HG02938 (cell line): Measurements from ENCODE around the gene C2CD5.
"Not testable (repeated sequence)": the region's sequence is repeated elsewhere in the genome, so short reads cannot be mapped to it uniquely, and the experiment has no call there.

ENCODE experiments used
- ATAC-seq: cut with Tn5 transposase; IDR thresholded peaks from one replicate; pipeline ENCODE4 v1.9.1; 2021; ENCODE audit warnings: mild to moderate bottlenecking, moderate library complexity; ENCODE audit not compliant: unreplicated experiment

The C2CD5 gene

DNA sequence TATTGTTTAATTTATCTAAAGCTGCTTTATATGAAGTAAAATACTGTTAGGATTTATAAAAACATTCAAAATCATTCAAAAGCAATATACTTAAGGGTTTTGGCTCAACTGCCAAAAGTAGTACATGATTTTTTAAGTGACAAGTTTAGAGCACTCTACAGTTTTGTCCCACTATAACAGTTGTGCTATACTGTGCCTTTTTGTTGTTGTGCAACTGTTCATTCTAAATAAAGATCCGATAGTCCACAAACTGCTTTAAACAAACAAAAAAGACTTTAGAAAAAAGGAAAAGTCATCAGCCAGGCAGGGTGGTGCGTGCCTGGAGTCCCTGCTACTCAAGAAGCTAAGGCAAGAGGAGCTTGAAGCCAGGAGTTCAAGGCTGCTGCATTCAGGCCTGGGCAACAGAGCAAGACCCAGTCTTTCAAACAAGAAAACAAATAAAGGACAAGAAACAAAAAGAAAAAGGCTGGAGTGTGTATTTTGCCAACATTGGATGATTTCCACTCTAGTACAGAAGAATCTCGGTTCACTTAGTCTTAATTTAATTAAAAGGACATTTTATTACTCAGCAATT is 7.3 kb downstream of the C2CD5 start:
- no peak for ATAC-seq

DNA sequence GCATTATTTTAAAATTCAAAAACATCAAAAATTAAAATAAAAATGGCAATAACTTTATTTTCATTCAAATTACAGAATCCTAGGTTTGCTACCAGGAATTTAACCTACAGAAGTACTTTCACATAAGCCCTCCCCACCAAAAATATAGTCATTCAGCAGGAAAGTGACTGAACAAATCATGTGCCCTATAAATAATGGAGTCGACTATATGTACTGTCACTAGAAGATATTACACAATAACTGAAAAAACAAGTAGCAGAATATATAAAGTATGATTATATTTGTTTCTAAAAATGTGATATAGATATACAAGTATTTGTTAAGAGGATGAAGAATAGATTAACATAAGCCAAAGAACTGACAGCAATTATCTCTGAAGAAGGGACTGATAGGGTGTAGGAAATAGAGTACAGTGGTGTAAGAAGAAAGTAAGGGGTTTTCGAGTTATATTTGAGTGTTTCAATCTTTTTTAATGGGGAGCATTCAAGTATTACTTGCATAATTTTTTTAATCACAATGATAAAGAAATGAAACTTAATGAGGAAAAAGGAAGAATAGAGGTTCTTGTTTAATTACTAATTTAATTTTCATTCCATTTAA is 7.9 kb downstream of the C2CD5 start:
- no peak for ATAC-seq

DNA sequence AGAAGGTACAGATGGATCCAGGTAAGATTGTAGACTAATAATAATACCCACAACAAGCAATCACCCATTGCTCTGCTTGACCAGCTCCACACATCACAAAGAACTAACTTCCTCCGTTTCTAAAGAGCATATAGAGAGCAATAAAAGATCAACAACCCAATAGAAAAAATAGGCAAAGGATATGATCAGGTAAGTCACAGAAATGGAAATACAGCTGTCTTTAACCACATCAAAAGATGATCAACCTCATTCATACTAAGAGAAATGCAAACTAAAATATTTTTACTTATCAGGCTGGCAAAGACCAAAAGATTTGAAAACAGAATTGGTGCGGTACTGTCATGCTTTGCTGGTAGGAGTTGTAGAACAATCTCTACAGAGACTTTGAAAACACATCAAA is 8.9 kb downstream of the C2CD5 start:
- ATAC-seq = no peak

DNA sequence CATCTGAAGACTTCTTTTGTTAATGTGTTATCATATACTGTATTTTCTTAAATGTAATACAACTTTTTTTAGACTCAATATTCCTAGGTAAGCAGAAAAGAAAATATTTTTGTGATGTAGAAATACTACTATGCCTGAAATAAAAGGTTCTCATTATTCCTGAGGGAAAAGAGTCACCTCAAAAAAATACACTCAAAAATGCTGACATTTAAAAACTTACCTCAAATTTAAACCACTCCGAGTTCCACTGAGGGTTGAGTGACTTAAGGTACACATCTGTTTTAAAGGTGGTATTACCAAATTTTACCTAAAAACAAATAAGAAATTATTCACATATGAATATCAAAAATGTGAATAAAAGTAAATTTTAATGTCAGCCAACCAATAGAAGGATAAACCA is 9.3 kb downstream of the C2CD5 start:
- no peak for ATAC-seq

DNA sequence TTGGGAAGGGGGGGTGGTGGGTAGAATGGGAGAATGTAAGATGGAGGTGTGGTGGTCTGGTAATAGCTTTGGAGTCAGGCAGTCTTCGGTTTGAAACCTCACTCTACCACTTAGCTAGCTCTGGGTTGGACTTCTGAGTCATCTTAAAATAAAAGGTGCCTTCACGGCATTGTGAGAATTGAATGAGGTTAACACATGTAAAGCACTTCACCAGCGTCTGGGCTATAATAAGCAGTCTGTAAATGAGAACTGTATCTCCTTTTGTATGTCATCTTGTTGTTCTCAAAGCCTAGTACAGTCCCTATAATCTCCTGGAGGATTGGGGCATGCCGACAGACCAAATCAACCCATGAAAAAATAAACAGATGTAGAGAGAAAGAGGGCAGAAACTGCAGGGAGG is 11.2 kb downstream of the C2CD5 start:
- ATAC-seq = no peak

DNA sequence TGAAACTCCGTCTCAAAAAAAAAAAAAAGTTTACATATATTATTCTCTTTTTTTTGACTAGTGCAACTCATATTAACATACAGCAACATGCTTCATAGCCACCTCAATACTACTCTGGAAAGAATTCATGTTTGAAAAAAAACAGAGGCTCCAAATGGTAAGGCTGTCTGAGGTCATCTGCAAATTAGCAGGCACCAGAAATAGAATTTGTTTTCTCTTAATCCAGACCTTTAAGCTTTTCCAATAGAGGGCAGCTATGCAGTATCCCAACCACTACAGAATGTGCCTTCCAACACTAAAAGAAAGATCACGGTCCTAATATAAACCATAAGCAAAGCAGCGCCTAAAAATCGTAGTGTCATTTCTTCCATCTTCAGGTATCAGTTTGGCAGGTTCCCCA is 12.0 kb downstream of the C2CD5 start:
- ATAC-seq = no peak

DNA sequence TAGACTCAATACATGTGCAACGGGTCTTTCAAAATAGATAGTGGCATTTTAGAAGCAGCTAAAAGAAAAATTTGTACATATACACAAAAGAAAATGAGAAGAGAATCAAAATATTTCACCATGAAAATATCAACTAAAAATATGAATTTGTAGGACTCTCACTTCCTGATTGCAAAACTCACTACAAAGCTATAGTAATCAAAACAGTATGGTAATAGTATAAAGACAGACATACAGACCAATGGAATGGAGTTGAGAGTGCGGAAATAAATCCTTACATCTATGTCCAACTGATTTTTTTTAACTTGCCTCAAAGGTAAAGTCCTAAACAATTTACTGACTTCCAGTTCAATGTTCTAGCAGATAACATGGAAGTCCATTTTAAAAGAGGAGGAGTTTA is 13.1 kb downstream of the C2CD5 start:
- ATAC-seq = no peak

DNA sequence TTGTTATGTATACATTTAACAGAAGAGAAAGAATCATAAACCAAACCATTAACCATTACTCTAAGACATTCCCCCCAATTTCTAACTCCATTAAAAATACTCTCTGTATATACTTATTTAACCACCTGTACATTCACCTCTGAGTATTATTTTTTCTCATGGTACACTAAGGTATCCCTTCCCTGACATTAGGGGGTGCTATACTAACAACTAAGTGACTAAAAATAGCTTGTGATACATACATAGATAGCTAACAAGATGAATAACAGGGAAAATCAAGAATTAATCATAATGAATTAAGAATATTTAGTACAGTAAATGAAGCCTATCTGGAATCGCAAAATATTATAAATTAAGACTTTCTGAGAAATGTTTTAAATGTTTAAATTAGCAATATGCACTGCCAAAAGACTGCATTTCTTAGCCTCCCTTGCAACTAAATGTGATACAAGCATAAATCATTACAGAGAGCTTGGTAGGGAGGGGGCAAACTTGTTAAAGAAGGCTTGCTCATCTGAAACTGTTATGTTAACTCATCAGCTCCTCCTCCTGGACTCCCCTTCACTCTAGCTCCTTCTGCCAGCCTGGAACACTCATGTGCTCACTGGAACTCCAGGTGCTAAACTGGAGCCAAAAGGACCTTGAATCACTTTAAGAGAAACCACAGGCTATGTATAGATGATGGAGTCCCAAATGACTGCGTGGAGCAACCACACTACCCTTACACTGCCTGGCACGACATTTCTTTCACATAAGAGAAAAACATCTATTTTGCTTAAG is 14.9 kb downstream of the C2CD5 start:
- ATAC-seq = peak; percentile 71

DNA sequence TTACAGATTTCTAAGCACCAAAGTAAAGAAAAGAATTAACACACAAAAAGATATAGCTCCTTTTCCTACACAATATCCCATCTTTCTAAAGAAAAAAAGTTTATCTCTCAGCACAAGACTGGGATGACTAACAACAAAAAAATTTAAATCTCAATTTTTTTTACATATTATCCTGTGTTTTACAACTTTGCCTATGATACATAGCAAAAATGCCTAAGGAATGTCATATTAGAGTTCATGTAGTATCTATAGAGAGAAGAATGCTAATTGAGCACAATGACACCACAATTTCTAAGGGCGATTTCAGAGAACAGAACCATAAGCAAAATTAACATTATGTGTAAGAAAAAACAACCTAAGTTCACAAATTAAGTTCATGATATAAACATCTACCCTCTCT is 16.3 kb downstream of the C2CD5 start:
- ATAC-seq = no peak

DNA sequence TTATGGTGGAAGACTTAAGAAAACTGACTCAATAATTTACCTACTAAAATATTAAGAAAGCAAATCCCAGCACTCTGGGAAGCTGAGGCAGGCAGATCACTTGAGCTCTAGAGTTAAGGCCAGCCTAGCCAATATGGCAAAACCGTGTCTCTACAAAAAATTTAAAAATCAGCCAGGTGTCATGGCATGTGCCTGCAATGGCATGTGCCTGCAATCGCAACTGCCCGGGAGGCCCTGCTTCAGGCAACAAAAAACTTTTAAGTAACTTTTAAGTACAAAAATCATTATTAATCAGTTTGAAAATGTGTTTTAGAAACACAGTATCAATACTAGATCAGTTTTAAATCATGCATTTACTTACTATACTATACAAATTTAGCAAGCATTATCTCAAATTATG is 17.5 kb downstream of the C2CD5 start:
- ATAC-seq = no peak

DNA sequence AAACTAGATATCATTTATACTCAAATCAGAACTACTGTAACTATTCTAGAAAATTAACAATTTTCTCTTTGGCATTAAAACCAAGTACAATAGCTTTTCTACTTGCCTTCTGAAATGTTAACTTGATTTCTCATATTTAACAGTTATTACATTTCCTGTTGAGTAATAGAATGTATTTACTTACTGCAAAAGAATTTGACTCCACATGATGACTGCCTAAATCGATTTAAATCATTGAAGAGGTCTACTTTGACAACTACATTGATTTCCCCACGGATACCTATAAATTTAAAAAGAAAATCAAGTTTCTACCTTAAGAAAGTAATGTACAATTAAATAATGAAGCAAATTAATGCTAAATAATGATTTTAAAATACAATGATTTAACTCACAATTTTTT is 18.9 kb downstream of the C2CD5 start:
- ATAC-seq = no peak

DNA sequence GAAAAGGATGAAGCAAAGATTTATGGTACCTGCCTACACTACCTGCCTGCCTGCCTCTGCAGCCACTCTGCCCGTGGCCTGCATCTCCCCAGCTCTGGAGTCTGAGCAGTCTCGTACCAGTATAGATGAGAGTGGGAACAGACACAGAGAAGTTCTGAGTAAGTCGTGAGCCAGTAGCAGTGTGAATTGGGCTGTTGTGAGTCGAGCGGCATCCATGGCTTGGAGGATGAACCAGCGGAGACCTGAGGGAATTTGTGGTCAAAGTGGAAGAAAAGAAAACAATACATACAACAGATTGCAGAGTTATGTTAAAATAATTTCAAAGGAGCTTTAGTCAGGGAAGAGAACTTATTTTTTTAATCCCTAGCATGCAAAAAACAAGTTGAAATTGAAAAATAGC is 25.3 kb downstream of the C2CD5 start:
- no peak for ATAC-seq

DNA sequence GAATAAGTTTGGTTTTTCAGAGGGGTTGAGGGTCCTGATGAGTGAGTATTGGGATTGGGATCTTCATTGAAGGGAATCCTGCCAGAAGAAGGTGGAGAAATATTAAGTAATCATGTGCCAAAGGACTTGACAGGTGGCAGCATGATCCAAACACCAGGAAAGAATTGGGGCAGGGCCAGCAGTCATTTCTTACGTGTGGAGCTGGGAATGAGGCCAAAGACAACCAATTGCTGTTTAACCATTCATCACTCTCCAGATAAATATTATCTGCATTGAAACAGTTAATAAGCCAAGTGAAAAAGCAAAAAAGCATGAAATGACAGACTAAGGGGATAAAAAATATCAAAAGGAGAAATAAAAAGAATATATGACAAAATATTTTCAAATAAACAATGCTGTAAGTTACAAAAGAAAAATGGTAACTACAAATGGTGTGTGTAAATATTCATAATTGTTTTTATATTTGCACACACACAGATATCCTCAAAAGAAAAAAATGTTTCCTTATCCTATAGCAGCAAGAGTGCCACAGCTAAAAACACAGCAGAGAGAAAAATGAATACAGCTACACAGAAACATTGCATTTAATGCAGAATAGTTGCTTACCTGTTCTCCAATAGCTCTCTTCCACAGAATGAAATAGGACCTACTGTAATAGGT is 26.2 kb downstream of the C2CD5 start:
- no peak for ATAC-seq

DNA sequence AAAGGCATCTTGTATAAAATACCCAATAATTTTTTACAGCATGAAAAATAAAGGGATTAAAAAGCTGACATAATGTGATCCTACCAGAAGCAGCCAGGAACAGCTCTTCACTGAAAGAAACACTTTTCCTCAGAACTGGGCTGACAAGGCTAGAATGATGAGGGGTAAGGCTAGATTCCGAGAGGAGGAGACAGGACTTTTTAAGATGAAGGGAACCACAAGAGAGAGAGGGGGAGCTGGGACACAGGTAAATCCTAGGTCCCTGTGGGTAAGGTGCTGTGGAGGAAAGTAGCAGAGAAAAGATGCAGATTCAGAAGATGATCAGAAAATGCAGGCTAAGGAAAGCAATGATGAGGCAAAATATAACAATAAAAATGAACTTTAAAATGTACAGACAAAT is 29.5 kb downstream of the C2CD5 start:
- no peak for ATAC-seq

DNA sequence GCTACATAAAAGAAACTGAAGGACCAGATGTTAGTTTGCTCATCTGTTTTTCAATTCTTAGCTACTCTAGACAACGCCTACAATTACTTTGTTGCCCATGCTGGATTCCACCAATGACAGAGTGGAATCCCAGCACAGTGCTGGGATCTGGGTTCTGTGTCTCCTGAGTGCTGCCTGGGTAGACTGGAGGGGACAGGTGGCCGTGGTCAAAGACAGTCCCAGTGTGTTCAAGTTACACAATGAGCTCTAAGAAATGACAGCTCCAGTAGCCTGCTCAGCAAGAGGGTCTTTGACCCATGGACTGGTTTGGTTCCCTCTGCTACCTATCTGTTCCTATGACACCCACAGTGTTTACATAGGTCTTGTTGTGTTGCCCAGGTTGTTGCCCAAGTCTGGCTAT is 38.5 kb downstream of the C2CD5 start:
- no peak for ATAC-seq

DNA sequence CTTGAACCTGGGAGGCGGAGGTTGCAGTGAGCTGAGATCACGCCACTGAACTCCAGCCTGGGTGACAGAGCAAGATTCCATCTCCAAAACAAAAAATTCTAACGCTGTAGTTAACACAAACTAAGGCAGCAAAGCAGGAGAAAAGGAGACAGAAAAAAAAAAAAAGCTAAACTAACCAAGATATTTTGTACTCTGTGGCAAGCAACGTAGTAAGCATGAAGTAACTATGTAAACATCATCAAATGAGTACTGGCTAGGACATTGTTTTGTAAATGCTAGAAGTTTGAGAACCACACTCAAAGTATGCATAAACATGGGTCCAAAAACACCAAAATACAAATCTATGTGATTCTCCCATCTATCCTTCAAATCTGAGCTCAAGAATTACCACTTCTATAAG is 44.2 kb downstream of the C2CD5 start:
- no peak for ATAC-seq

DNA sequence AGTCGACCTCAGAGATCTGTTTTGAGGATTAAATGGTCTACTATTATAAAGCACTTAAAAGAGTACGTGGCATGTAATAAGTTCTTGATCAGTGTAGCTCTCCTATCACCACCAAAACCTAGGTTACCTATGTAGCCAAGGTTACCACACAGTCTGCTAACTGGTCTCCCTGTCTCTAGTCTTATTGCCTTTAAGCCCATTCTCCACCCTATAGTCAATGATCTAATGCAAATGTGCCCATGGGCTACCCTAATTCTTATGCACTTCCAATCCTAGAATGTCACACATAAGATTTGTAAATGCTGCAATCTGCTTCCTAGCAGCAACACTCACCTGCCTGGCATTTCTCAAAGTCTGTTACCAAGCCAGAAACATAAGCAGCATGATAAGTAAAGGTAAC is 44.9 kb downstream of the C2CD5 start:
- no peak for ATAC-seq

DNA sequence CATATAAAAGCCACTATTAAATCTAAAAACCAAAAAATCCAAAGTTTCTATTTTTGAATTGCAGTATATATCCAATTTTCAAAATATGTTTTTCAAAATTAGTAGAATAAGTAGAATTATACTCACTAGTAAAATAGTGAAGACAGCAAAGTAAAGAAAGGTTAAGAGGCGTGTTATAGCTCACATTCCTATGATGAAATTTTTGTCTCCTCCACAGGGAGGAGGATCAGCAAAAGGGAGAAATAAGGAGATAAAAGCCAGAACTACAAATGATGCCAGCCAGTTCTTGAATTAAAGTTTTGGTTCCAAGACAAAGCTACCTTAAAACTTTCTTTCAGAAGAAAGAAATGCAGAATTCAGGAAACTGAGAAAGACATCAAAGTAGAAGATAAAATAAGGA is 50.0 kb downstream of the C2CD5 start:
- no peak for ATAC-seq

DNA sequence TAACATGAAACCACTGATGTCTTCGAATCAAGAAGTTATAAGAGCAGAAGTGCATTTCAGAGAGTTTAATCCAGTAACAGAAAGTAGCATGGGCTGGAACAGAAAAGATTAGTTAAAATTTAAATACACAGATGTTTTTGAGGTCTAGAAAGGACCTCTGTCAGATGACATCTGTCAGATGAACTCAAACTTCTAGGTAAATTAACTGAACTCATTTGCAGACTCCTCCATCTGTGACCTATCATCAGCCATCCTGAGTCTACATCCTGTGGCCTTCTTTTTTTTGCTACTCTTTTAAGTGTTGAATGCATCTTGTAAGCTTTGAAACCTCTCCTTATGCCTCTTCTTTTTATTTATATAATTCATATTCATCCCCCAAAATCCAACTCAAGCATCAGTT is 53.3 kb downstream of the C2CD5 start:
- ATAC-seq = peak; percentile 73

DNA sequence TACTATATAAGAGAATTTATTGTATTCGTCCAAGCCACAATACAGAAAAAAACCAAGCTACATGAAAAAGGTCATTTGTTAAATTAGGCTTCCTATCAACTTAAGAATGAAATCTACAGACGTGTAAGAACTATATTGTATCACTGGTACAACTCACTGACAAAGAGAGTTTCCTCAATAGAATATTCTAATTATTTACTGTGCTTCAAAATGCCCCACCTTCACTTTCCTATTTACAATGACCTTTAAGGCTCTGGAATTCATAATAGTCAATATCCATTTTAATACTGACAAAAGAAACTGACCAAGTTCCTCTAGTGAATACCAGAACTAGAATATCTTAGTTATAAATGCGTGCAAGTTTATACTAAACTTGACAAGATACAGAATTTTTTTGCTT is 55.9 kb downstream of the C2CD5 start:
- no peak for ATAC-seq

DNA sequence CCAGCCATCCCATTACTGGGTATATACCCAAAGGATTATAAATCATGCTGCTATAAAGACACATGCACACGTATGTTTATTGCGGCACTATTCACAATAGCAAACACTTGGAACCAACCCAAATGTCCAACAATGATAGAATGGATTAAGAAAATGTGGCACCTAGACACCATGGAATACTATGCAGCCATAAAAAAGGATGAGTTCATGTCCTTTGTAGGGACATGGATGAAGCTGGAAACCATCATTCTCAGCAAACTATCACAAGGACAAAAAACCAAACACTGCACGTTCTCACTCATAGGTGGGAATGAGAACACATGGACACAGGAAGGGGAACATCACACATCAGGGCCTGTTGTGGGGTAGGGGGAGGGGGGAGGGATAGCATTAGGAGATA is 56.7 kb downstream of the C2CD5 start:
- not testable (repeated sequence) for ATAC-seq

DNA sequence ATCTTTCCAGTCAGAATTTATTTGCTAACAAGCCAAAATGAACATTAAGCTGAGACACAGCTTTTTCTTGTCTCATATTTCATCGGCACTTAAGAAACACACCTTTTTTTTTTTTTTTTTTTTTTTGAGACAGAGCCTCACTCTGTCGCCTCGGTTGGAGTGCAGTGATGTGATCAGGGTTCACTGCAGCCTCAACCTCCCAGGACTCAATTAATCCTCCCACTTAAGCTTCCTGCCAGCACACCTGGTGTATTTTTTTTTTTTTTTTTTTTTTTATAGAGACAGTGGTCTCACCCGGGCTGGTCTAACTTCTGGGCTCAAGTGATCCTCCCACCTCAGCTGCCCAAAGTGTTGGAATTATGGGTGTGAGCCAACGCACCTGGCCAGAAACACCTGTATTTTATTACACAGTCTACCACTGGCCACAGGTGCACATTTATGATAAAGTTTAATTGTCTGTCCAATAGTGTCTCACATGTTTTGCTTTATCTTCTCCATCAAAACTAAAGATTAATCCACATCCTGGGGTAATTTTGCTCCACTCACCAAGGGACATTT is 62.7 kb downstream of the C2CD5 start:
- no peak for ATAC-seq
